ENCODE measurements around the gene MAG.

GRCh38 chr19:35330475-35330874, 38.5 kb downstream of the MAG start:
- TF ChIP-seq CTCF (conservative IDR thresholded peaks at IDR 0.05 in 1 of 2, IDR thresholded peaks at IDR 0.05 in 1 of 2; ENCODE audit: extremely low read depth in 1 of 2, insufficient read depth in 1 of 2, low read depth in 1 of 2, low read length in 2 of 2) = no peak
- no peak for TF ChIP-seq EZH2 (IDR thresholded peaks at IDR 0.05; ENCODE audit: borderline replicate concordance, low read length)
